GM18505 (cell line): ENCODE measurements around the gene MAN2A1.
"Not testable (repeated sequence)": the region's sequence is repeated elsewhere in the genome, so short reads cannot be mapped to it uniquely, and the experiment has no call there.

Experiments used
- ATAC-seq: cut with Tn5 transposase; IDR thresholded peaks from one replicate; pipeline ENCODE4 v1.9.1; 2021; ENCODE audit not compliant: unreplicated experiment
- POLR2A ChIP-seq: IDR thresholded peaks from 4 replicates; pipeline ENCODE4 v1.6.1; 2011; ENCODE audit warnings: borderline replicate concordance; ENCODE audit not compliant: insufficient read depth, insufficient read length; ENCODE audit errors: extremely low read depth

Gene MAN2A1

GRCh38 chr5:109876030-109876725 lies 186.5 kb downstream of the MAN2A1 start:
- no peak for TF ChIP-seq POLR2A
- no peak for ATAC-seq

- ATAC-seq: no peak
- no peak for TF ChIP-seq POLR2A
Measured at GRCh38 chr5:109876941-109877669, 187.4 kb downstream of the MAN2A1 start.

- ATAC-seq: no peak
- TF ChIP-seq POLR2A: no peak
Measured at GRCh38 chr5:109877670-109878045, 187.9 kb downstream of the MAN2A1 start.

- TF ChIP-seq POLR2A: no peak
- no peak for ATAC-seq
Measured at GRCh38 chr5:109878887-109879286, 189.2 kb downstream of the MAN2A1 start.

- no peak for ATAC-seq
- no peak for TF ChIP-seq POLR2A
Measured at GRCh38 chr5:109880907-109881685, 191.4 kb downstream of the MAN2A1 start.

- TF ChIP-seq POLR2A: no peak
- no peak for ATAC-seq
Measured at GRCh38 chr5:109882546-109882945, 192.8 kb downstream of the MAN2A1 start.

- no peak for ATAC-seq
- no peak for TF ChIP-seq POLR2A
Measured at GRCh38 chr5:109884676-109885075, 194.9 kb downstream of the MAN2A1 start.

- ATAC-seq: no peak
- no peak for TF ChIP-seq POLR2A
Measured at GRCh38 chr5:109885205-109885604, 195.5 kb downstream of the MAN2A1 start.

- no peak for TF ChIP-seq POLR2A
- ATAC-seq: no peak
Measured at GRCh38 chr5:109888989-109889388, 199.3 kb downstream of the MAN2A1 start.

GRCh38 chr5:109893271-109893670 lies 203.5 kb downstream of the MAN2A1 start:
- not testable (repeated sequence) for ATAC-seq

- TF ChIP-seq POLR2A: no peak
- ATAC-seq: no peak
Measured at GRCh38 chr5:109898269-109899162, 208.8 kb downstream of the MAN2A1 start.

GRCh38 chr5:109899163-109899535 lies 209.4 kb downstream of the MAN2A1 start:
- no peak for ATAC-seq
- TF ChIP-seq POLR2A: no peak

GRCh38 chr5:109900461-109900860 lies 210.7 kb downstream of the MAN2A1 start:
- TF ChIP-seq POLR2A: no peak
- ATAC-seq: no peak
